Testis (tissue), 2 donors: ENCODE measurements around the gene FKBP1B.

Experiments used
- POLR2A ChIP-seq: fragments of 450-650 bp; IDR thresholded peaks from one replicate; pipeline ENCODE4 v1.6.1; 2017; ENCODE audit warnings: antibody characterized with exemption, mild to moderate bottlenecking, moderate library complexity
- TF ChIP-seq, protein P1 (sequence below), 3 experiments: fragments of 450-650 bp in 2 of 3; fragments of 200-600 bp in 1 of 3; sonication (generic) in 1 of 3; IDR thresholded peaks; one replicate each; pipeline ENCODE4 v1.5.1; 2016 to 2019; ENCODE audit warnings: antibody characterized with exemption in 3 of 3, mild to moderate bottlenecking in 2 of 3, moderate library complexity in 1 of 3

DNA sequence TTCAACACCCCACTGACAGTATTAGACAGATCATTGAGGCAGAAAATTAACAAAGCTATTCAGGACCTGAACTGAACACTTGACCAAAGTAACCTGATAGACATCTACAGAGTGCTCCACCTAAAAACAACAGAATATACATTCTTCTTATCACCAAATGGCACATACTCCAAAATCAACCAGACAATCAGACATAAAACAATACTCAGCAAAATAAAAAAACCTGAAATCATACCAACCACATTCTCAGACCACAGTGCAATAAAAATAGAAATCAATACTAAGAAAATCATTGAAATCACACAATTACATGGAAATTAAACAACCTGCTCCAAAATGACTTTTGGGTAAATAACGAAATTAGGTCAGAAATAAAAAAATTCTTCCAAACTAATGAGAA, 57.8 kb downstream of the FKBP1B start:
- no peak for TF ChIP-seq POLR2A
- TF ChIP-seq, protein P1, sequence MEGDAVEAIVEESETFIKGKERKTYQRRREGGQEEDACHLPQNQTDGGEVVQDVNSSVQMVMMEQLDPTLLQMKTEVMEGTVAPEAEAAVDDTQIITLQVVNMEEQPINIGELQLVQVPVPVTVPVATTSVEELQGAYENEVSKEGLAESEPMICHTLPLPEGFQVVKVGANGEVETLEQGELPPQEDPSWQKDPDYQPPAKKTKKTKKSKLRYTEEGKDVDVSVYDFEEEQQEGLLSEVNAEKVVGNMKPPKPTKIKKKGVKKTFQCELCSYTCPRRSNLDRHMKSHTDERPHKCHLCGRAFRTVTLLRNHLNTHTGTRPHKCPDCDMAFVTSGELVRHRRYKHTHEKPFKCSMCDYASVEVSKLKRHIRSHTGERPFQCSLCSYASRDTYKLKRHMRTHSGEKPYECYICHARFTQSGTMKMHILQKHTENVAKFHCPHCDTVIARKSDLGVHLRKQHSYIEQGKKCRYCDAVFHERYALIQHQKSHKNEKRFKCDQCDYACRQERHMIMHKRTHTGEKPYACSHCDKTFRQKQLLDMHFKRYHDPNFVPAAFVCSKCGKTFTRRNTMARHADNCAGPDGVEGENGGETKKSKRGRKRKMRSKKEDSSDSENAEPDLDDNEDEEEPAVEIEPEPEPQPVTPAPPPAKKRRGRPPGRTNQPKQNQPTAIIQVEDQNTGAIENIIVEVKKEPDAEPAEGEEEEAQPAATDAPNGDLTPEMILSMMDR (IDR thresholded peaks at IDR 0.05): no peak
